Body of pancreas (tissue), 4 donors: ENCODE data around the gene ABR.

Experiments used
- CTCF ChIP-seq, 7 experiments: fragments of 450-650 bp in 4 of 7; fragments of 200-600 bp in 3 of 7; sonication (generic) in 3 of 7; IDR thresholded peaks; one replicate each; pipeline ENCODE4 v1.5.1; 2016 to 2019; ENCODE audit warnings: antibody characterized with exemption in 7 of 7
- POLR2A ChIP-seq, 3 donors: fragments of 450-650 bp; IDR thresholded peaks; one replicate each; pipeline ENCODE4 v1.6.1; 2016; ENCODE audit warnings: antibody characterized with exemption in 3 of 3, mild to moderate bottlenecking in 2 of 3

DNA sequence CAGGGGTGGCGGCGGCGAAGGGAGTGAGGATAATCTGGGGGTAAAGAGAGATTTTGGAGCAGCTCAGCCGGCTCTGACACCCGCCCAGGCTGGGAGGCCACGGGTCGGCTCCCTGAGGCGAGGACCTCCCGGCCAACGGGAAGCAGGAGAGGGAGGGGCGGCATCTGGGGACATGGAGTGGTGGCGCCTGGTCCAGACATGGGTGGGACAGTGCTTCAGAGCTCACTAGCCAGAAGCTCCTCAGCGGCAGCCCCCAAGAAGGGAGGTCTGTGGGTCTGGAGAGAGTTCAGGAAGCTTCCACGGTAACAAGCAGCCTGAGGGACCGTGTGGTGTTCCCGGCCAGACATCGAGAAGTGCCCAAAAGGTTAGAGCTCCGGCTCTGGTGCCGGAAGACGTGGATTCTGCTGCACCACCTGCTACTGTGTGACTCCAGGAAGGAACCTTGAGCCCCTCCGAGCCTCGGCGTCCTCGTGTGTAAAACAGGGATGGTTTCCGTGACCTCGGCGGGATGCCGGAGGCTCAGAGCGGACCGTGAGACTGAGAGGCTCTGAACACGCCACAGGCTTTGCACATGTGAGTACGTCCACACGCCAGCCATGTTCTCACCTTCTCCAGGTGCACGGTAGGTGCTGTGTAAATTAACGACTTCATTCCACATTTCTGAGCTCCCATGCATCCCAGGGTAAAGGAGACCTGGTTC is 126.0 kb downstream of the ABR start:
- no peak for TF ChIP-seq CTCF (IDR thresholded peaks at IDR 0.05)
- TF ChIP-seq POLR2A (IDR thresholded peaks at IDR 0.05): no peak
